Activated CD4-positive, alpha-beta T cell treated with anti-CD3 and anti-CD28 coated beads, Interleukin-2, amount 10 ng/mL, durations not matched to agents 24 days and 14 days (primary cell): ENCODE data around the gene BMP7. TPM values are rescaled to one million over a fixed set of nuclear protein-coding genes. Genes with fewer than 3 reads are reported as not detected.
"Not testable (repeated sequence)": the region's sequence is repeated elsewhere in the genome, so short reads cannot be mapped to it uniquely, and the experiment has no call there.

Experiments used
- DNase-seq: peaks from one replicate; pipeline ENCODE4 v3.0.0; 2022
- H3K27ac Mint-ChIP-seq: one replicate; pipeline ENCODE4 v1.8.0; 2022; ENCODE audit warnings: mild to moderate bottlenecking, mixed read lengths
- H3K27me3 Mint-ChIP-seq: one replicate; pipeline ENCODE4 v1.8.0; 2022; ENCODE audit warnings: mixed read lengths
- H3K36me3 Mint-ChIP-seq: one replicate; pipeline ENCODE4 v1.8.0; 2022; ENCODE audit warnings: low read depth, mild to moderate bottlenecking, mixed read lengths
- H3K4me1 Mint-ChIP-seq: one replicate; pipeline ENCODE4 v1.8.0; 2021; ENCODE audit warnings: mixed read lengths
- H3K4me3 Mint-ChIP-seq: one replicate; pipeline ENCODE4 v1.8.0; 2022; ENCODE audit warnings: mild to moderate bottlenecking, moderate library complexity, mixed read lengths
- H3K9me3 Mint-ChIP-seq: one replicate; pipeline ENCODE4 v1.8.0; 2021; ENCODE audit warnings: mixed read lengths
- intact Hi-C: fragments of 100-400 bp; cut with micrococcal nuclease; formaldehyde crosslinking; loops from one replicate; pipeline ENCODE4 v1.15.1; 2023
- total RNA-seq: library from RNA; stranded (reverse); gene quantifications from 2 replicates; pipeline ENCODE4 v1.2.3, GENCODE V29; 2022

BMP7 gene
- total RNA-seq, 1 donor from 2014 or later: 0.07 TPM

- Mint-ChIP-seq H3K9me3 (no peaks in the 10 kb centered on the region), H3K27me3 (no peaks in the 10 kb centered on the region), H3K36me3 (no peaks in the 10 kb centered on the region), H3K27ac (no peak overlapping the region), H3K4me3 (no peak overlapping the region), H3K4me1 (no peaks in the 10 kb centered on the region)
- DNase-seq: no peak
- intact Hi-C loops: no loop called here
Observed at GRCh38 chr20:57203986-57204385, 62.5 kb downstream of the BMP7 start.

- Mint-ChIP-seq H3K4me1 (no peaks in the 10 kb centered on the region), H3K36me3 (no peaks in the 10 kb centered on the region), H3K4me3 (no peak overlapping the region), H3K27ac (no peak overlapping the region), H3K27me3 (no peaks in the 10 kb centered on the region), H3K9me3 (no peaks in the 10 kb centered on the region)
- intact Hi-C loops: no loop called here
- no peak for DNase-seq
Observed at GRCh38 chr20:57203204-57203603, 63.2 kb downstream of the BMP7 start.

GRCh38 chr20:57202309-57202708 lies 64.1 kb downstream of the BMP7 start:
- intact Hi-C loops: no loop called here

GRCh38 chr20:57200882-57201695 lies 65.4 kb downstream of the BMP7 start:
- DNase-seq: no peak
- H3K4me3 Mint-ChIP-seq: no peak overlapping the region
- no peaks in the 10 kb centered on the region for H3K36me3 Mint-ChIP-seq
- H3K9me3 Mint-ChIP-seq: no peaks in the 10 kb centered on the region
- H3K4me1 Mint-ChIP-seq: no peaks in the 10 kb centered on the region
- H3K27ac Mint-ChIP-seq: no peak overlapping the region
- intact Hi-C loops: no loop called here
- H3K27me3 Mint-ChIP-seq: no peaks in the 10 kb centered on the region

More at GRCh38 chr20:57202309-57202708, 64.1 kb downstream of the BMP7 start:
- DNase-seq: no peak
- H3K27ac Mint-ChIP-seq: no peak overlapping the region
- no peak overlapping the region for H3K4me3 Mint-ChIP-seq
- H3K27me3 Mint-ChIP-seq: no peaks in the 10 kb centered on the region
- no peaks in the 10 kb centered on the region for H3K9me3 Mint-ChIP-seq
- H3K36me3 Mint-ChIP-seq: no peaks in the 10 kb centered on the region
- no peaks in the 10 kb centered on the region for H3K4me1 Mint-ChIP-seq

GRCh38 chr20:57199656-57200405 lies 66.6 kb downstream of the BMP7 start:
- Mint-ChIP-seq H3K36me3 (no peaks in the 10 kb centered on the region), H3K4me3 (no peak overlapping the region), H3K27me3 (no peaks in the 10 kb centered on the region), H3K4me1 (no peaks in the 10 kb centered on the region), H3K27ac (no peak overlapping the region), H3K9me3 (no peaks in the 10 kb centered on the region)
- no peak for DNase-seq
- intact Hi-C loops: no loop called here

- H3K27me3 Mint-ChIP-seq: no peaks in the 10 kb centered on the region
- no peaks in the 10 kb centered on the region for H3K9me3 Mint-ChIP-seq
- no peaks in the 10 kb centered on the region for H3K36me3 Mint-ChIP-seq
- H3K27ac Mint-ChIP-seq: no peak overlapping the region
- H3K4me1 Mint-ChIP-seq: no peaks in the 10 kb centered on the region
- no peak for DNase-seq
- intact Hi-C loops: no loop called here
- H3K4me3 Mint-ChIP-seq: no peak overlapping the region
Observed at GRCh38 chr20:57198132-57199072, 68.0 kb downstream of the BMP7 start.

GRCh38 chr20:57197352-57198131 lies 68.9 kb downstream of the BMP7 start:
- no peaks in the 10 kb centered on the region for H3K9me3 Mint-ChIP-seq
- no peaks in the 10 kb centered on the region for H3K4me1 Mint-ChIP-seq
- no peaks in the 10 kb centered on the region for H3K27me3 Mint-ChIP-seq
- intact Hi-C loops: no loop called here
- no peak overlapping the region for H3K27ac Mint-ChIP-seq
- H3K4me3 Mint-ChIP-seq: no peak overlapping the region
- no peaks in the 10 kb centered on the region for H3K36me3 Mint-ChIP-seq
- no peak for DNase-seq

- no peaks in the 10 kb centered on the region for H3K9me3 Mint-ChIP-seq
- H3K4me3 Mint-ChIP-seq: no peak overlapping the region
- DNase-seq: no peak
- H3K27me3 Mint-ChIP-seq: no peaks in the 10 kb centered on the region
- no peak overlapping the region for H3K27ac Mint-ChIP-seq
- no peaks in the 10 kb centered on the region for H3K36me3 Mint-ChIP-seq
- no peaks in the 10 kb centered on the region for H3K4me1 Mint-ChIP-seq
- intact Hi-C loops: no loop called here
Observed at GRCh38 chr20:57195469-57196100, 70.9 kb downstream of the BMP7 start.

- intact Hi-C loops: no loop called here
- no peak for DNase-seq
- Mint-ChIP-seq H3K4me1 (no peaks in the 10 kb centered on the region), H3K27ac (no peak overlapping the region), H3K27me3 (no peaks in the 10 kb centered on the region), H3K4me3 (no peak overlapping the region), H3K9me3 (no peaks in the 10 kb centered on the region), H3K36me3 (no peaks in the 10 kb centered on the region)
Observed at GRCh38 chr20:57195023-57195422, 71.4 kb downstream of the BMP7 start.

- no peaks in the 10 kb centered on the region for H3K9me3 Mint-ChIP-seq
- intact Hi-C loops: no loop called here
- no peak overlapping the region for H3K27ac Mint-ChIP-seq
- H3K27me3 Mint-ChIP-seq: no peaks in the 10 kb centered on the region
- H3K4me3 Mint-ChIP-seq: no peak overlapping the region
- no peaks in the 10 kb centered on the region for H3K4me1 Mint-ChIP-seq
- no peak for DNase-seq
- no peaks in the 10 kb centered on the region for H3K36me3 Mint-ChIP-seq
Observed at GRCh38 chr20:57194154-57194553, 72.3 kb downstream of the BMP7 start.

- no peaks in the 10 kb centered on the region for H3K4me1 Mint-ChIP-seq
- H3K27me3 Mint-ChIP-seq: no peaks in the 10 kb centered on the region
- H3K9me3 Mint-ChIP-seq: no peaks in the 10 kb centered on the region
- no peaks in the 10 kb centered on the region for H3K36me3 Mint-ChIP-seq
- no peak overlapping the region for H3K27ac Mint-ChIP-seq
- no peak overlapping the region for H3K4me3 Mint-ChIP-seq
- no peak for DNase-seq
- intact Hi-C loops: no loop called here
Observed at GRCh38 chr20:57193094-57193493, 73.3 kb downstream of the BMP7 start.

GRCh38 chr20:57192311-57192710 lies 74.1 kb downstream of the BMP7 start:
- Mint-ChIP-seq H3K36me3 (no peaks in the 10 kb centered on the region), H3K27me3 (no peaks in the 10 kb centered on the region), H3K9me3 (no peaks in the 10 kb centered on the region), H3K4me1 (no peaks in the 10 kb centered on the region), H3K27ac (no peak overlapping the region), H3K4me3 (no peak overlapping the region)
- no peak for DNase-seq
- intact Hi-C loops: no loop called here

- H3K9me3 Mint-ChIP-seq, DNase-seq, H3K4me1 Mint-ChIP-seq, H3K4me3 Mint-ChIP-seq, H3K27me3 Mint-ChIP-seq, intact Hi-C loops, H3K27ac Mint-ChIP-seq, H3K36me3 Mint-ChIP-seq: not testable (repeated sequence)
Observed at GRCh38 chr20:57191265-57191638, 75.2 kb downstream of the BMP7 start.
